GM18909 (cell line): ENCODE results near the gene FOXC1.

Experiments
- ATAC-seq: cut with Tn5 transposase; IDR thresholded peaks from one replicate; pipeline ENCODE4 v1.9.1; 2021; ENCODE audit warnings: mild to moderate bottlenecking; ENCODE audit not compliant: unreplicated experiment, poor library complexity

The FOXC1 gene

GRCh38 chr6:1609648-1610496, at the start of gene FOXC1:
Gene FOXC1 (plus strand): TSS chr6:1609915. CDS start chr6:1610446, 531 bp downstream.
- ATAC-seq = peak; percentile 56

- ATAC-seq = no peak
Measured at GRCh38 chr6:1560281-1561058, 49.2 kb upstream of the FOXC1 start.

GRCh38 chr6:1561355-1561754, 48.4 kb upstream of the FOXC1 start:
- no peak for ATAC-seq

DNA sequence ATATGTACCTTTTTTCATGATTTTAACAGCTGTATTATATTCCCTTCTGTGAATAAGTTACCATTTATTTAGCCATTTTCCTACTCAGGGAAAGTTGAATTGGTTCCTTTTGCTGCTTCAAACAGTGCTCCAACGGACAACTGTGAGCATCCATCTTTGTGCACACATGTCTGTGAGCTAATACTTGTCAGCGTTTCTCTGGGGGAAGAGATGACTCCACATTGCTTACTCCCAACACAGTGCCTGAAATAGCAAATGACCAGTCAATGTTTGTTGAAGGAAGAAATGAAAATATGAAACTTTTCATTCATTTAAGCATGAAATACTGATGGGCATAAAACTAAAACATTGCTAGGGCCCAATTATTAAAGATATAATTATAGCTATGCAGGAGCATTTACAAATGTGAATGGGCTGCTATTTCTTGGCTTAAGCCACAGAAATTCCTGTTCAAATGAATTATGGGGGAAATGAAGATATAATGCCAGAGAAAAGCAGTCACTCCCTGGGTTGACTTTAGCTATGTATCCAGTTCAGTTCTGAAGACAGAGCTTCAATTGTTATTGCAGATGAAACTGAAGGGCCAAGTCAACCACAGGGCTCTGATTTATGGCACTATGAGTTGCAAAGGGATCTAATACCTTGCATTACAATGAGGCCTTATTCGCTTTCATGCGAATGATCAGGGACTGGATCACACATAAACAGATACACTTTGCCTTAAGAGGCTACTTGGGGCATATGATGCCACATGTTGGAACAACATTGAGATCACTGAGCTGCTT, 47.4 kb upstream of the FOXC1 start:
- no peak for ATAC-seq

DNA sequence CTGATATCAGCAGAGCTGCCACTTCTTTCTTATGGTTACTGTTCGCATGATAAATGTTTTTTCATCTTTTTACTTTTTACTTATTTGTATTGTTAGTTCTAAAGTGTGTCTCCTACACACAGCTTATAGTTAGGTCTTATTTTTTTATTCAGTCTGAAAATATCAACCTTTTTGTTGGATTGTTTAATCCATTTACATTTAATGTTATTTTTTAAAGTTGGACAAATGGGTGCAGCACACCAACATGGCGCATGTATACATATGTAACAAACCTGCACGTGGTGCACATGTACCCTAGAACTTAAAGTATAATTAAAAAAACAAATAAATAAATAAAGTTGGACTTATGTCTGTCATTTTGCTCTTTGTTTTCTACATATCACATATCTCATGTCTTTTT, 40.3 kb upstream of the FOXC1 start:
- ATAC-seq = no peak

GRCh38 chr6:1570848-1571247, 38.9 kb upstream of the FOXC1 start:
- ATAC-seq = no peak

DNA sequence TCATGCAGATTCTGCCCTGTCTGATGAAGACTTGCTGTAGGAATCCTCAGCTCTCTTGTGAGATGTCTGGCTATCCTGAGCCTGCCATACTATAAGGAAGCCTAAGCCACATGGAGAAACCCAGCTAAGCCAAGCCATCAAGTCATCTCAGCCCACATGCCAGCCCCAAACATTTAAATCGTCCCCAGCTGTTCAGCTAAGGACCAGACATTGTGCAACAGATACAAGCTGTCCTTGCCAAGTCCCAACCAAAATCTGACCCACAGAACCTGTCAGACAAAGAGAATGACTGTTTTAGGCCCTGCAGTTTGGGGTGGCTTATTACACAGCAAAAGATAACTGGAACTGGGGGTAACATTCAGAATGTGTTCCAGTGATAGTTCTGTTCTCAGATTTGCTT, 36.8 kb upstream of the FOXC1 start:
- ATAC-seq = no peak

DNA sequence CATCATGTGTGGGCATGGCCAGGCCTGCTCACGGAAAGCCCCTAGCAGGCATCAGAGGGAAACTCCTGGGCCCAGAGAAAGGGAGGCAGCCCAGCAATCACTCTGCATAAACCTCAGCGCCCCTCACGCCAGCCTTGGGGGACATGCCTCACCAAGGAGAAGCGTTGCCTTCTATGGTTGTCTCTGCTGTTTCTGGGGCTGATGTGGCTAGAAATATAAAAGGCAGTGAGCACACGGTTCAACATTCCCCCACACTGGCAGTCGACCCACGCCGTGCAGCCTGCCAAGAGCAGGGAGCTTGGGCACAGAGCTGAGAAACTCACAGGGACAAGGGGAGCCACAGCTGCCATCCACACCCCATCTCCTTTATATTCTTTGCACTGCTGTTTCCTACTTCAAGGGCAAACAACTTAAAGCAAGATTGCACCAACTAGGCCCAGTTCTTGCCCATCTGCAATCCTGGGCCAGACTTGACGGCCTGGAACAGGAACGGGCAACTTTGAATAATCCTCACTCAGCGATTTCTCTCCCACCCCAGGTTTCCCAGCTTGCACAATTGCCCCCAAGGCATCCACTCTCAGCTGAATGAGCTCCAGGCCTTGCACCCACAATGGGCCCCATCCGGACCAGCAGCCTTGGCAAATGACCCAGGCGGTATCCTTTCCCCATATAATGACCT, 35.5 kb upstream of the FOXC1 start:
- ATAC-seq = no peak

GRCh38 chr6:1574890-1575209, 34.9 kb upstream of the FOXC1 start:
- no peak for ATAC-seq

GRCh38 chr6:1575210-1576041, 34.3 kb upstream of the FOXC1 start:
- no peak for ATAC-seq

- no peak for ATAC-seq
Measured at GRCh38 chr6:1576166-1576565, 33.5 kb upstream of the FOXC1 start.

- ATAC-seq = no peak
Measured at GRCh38 chr6:1576711-1577110, 33.0 kb upstream of the FOXC1 start.

- ATAC-seq = no peak
Measured at GRCh38 chr6:1577146-1577680, 32.5 kb upstream of the FOXC1 start.

- no peak for ATAC-seq
Measured at GRCh38 chr6:1577896-1578745, 31.6 kb upstream of the FOXC1 start.

- ATAC-seq = no peak
Measured at GRCh38 chr6:1579096-1579495, 30.6 kb upstream of the FOXC1 start.

- ATAC-seq = no peak
Measured at GRCh38 chr6:1580109-1580508, 29.6 kb upstream of the FOXC1 start.

GRCh38 chr6:1580585-1580984, 29.1 kb upstream of the FOXC1 start:
- ATAC-seq = no peak
